Neural cell (in vitro differentiated cells): Measurements from ENCODE around the gene FCGR2B.

Experiments used
- EZH2 ChIP-seq: fragments of 200-600, 300-800 bp; shearing (Covaris generic), sonication (generic); IDR thresholded peaks from 2 replicates; pipeline ENCODE4 v1.6.1; 2014; ENCODE audit warnings: antibody characterized with exemption, low read length, borderline replicate concordance, mild to moderate bottlenecking; ENCODE audit not compliant: insufficient read depth, poor library complexity, severe bottlenecking
- POLR2AphosphoS5 ChIP-seq: IDR thresholded peaks from 2 replicates; pipeline ENCODE4 v1.6.1; 2012
- RAD21 ChIP-seq: fragments of 450-650 bp; conservative IDR thresholded peaks from 2 replicates; pipeline ENCODE4 v1.6.1; 2014; ENCODE audit warnings: antibody characterized with exemption, mild to moderate bottlenecking, moderate library complexity
- TAF1 ChIP-seq: IDR thresholded peaks from 2 replicates; pipeline ENCODE4 v1.6.1; 2012; ENCODE audit warnings: low read depth
- TF ChIP-seq, protein P1 (sequence below): fragments of 450-650 bp; IDR thresholded peaks from 2 replicates; pipeline ENCODE4 v1.5.1; 2014; ENCODE audit warnings: antibody characterized with exemption, mild to moderate bottlenecking, moderate library complexity; ENCODE audit not compliant: poor library complexity, severe bottlenecking

DNA sequence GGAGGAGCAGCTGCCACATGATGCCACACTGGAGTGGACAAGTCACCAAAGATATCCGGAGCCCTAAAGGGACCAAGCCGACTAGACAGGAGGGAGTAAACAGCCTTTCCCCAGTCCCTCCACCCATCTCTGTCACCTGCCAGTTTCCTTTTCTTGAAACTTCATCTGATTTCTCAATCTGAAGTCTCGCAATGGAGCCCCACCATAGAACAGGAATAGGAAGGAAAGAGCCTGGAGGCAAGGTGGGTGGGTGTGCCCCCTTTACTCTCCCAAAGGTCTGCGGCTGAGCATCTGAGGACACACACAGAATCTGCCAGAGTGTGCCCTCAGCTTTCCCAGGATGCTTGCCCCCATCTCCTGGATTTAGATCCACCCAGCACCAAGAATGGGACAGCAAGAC is 31.9 kb upstream of the FCGR2B start, which contains the start of gene FCGR3B:
- TF ChIP-seq RAD21 = no peak
- TF ChIP-seq, protein P1, sequence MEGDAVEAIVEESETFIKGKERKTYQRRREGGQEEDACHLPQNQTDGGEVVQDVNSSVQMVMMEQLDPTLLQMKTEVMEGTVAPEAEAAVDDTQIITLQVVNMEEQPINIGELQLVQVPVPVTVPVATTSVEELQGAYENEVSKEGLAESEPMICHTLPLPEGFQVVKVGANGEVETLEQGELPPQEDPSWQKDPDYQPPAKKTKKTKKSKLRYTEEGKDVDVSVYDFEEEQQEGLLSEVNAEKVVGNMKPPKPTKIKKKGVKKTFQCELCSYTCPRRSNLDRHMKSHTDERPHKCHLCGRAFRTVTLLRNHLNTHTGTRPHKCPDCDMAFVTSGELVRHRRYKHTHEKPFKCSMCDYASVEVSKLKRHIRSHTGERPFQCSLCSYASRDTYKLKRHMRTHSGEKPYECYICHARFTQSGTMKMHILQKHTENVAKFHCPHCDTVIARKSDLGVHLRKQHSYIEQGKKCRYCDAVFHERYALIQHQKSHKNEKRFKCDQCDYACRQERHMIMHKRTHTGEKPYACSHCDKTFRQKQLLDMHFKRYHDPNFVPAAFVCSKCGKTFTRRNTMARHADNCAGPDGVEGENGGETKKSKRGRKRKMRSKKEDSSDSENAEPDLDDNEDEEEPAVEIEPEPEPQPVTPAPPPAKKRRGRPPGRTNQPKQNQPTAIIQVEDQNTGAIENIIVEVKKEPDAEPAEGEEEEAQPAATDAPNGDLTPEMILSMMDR = no peak
- no peak for TF ChIP-seq TAF1
- TF ChIP-seq EZH2 = no peak
- TF ChIP-seq POLR2AphosphoS5 = no peak
